SH-SY5Y (cell line): ENCODE data around the gene IVD.

Experiments used
- GATA2 ChIP-seq: IDR thresholded peaks from 2 replicates; pipeline ENCODE4 v1.6.1; 2011; ENCODE audit warnings: mild to moderate bottlenecking, low read depth, low read length
- GATA3 ChIP-seq: IDR thresholded peaks from 2 replicates; pipeline ENCODE4 v1.6.1; 2011; ENCODE audit warnings: low read depth, mild to moderate bottlenecking, low read length, moderate library complexity

Gene IVD

GRCh38 chr15:40435710-40436089 lies 30.1 kb downstream of the IVD start:
- TF ChIP-seq GATA3 = no peak
- TF ChIP-seq GATA2 = no peak

- no peak for TF ChIP-seq GATA2
- no peak for TF ChIP-seq GATA3
Observed at GRCh38 chr15:40436116-40436891, 30.7 kb downstream of the IVD start.

- TF ChIP-seq GATA3 = no peak
- TF ChIP-seq GATA2 = no peak
Observed at GRCh38 chr15:40436892-40437751, 31.5 kb downstream of the IVD start.

- no peak for TF ChIP-seq GATA3
Observed at GRCh38 chr15:40437752-40438687, 32.4 kb downstream of the IVD start.

- TF ChIP-seq GATA2 (no peak), GATA3 (no peak)
Observed at GRCh38 chr15:40438712-40439111, 33.1 kb downstream of the IVD start.

GRCh38 chr15:40439461-40439959 lies 33.9 kb downstream of the IVD start:
- TF ChIP-seq GATA3 (no peak), GATA2 (no peak)

- TF ChIP-seq GATA3 (no peak), GATA2 (no peak)
Observed at GRCh38 chr15:40439960-40440742, 34.6 kb downstream of the IVD start.

- TF ChIP-seq GATA2 = no peak
- TF ChIP-seq GATA3 = no peak
Observed at GRCh38 chr15:40440743-40441564, 35.4 kb downstream of the IVD start, which contains the start of gene BAHD1. Gene BAHD1 (plus strand): TSS chr15:40440953. CDS start chr15:40458465, 17,512 bp downstream.

- TF ChIP-seq GATA2 (no peak), GATA3 (no peak)
Observed at GRCh38 chr15:40441565-40442531, 36.3 kb downstream of the IVD start.

- TF ChIP-seq GATA3 (no peak), GATA2 (no peak)
Observed at GRCh38 chr15:40443255-40443654, 37.7 kb downstream of the IVD start.

GRCh38 chr15:40443846-40444245 lies 38.3 kb downstream of the IVD start:
- TF ChIP-seq GATA3 (no peak), GATA2 (no peak)
